Smooth muscle cell (in vitro differentiated cells): ENCODE data around the gene CAVIN2. TPM values are rescaled to one million over a fixed set of nuclear protein-coding genes. Genes with fewer than 3 reads are reported as not detected.

Experiments
- DNase-seq: peaks from one replicate; lab custom pipeline; 2025; ENCODE audit not compliant: unreplicated experiment; lab: John Stamatoyannopoulos, UW
- H2AFZ ChIP-seq: fragments of 200-600 bp; sonication (generic); 2 replicates; pipeline ENCODE4 v1.6.0; 2016; ENCODE audit warnings: antibody characterized with exemption, low read depth, mild to moderate bottlenecking
- H3F3A ChIP-seq: fragments of 200-600 bp; sonication (generic); 2 replicates; pipeline ENCODE4 v1.6.0; 2017; ENCODE audit warnings: antibody characterized with exemption, low read depth
- H3K27ac ChIP-seq: fragments of 200-600 bp; sonication (generic); 2 replicates; pipeline ENCODE4 v1.5.1; 2016; ENCODE audit warnings: low read depth, mild to moderate bottlenecking
- H3K27me3 ChIP-seq: fragments of 200-600 bp; sonication (generic); 2 replicates; pipeline ENCODE4 v1.6.1; 2016; ENCODE audit warnings: low read depth, mild to moderate bottlenecking
- H3K36me3 ChIP-seq: fragments of 200-600 bp; sonication (generic); 2 replicates; pipeline ENCODE4 v1.5.1; 2016; ENCODE audit warnings: low read depth
- H3K4me1 ChIP-seq: fragments of 200-600 bp; sonication (generic); 2 replicates; pipeline ENCODE4 v1.5.1; 2016; ENCODE audit warnings: low read depth
- H3K4me2 ChIP-seq: fragments of 200-600 bp; sonication (generic); 2 replicates; pipeline ENCODE4 v1.6.0; 2016; ENCODE audit warnings: mild to moderate bottlenecking
- H3K4me3 ChIP-seq: fragments of 200-600 bp; sonication (generic); 2 replicates; pipeline ENCODE4 v1.5.1; 2016; ENCODE audit warnings: mild to moderate bottlenecking
- H3K79me2 ChIP-seq: fragments of 200-600 bp; sonication (generic); 2 replicates; pipeline ENCODE4 v1.6.0; 2016; ENCODE audit warnings: low read depth, mild to moderate bottlenecking
- H3K9ac ChIP-seq: fragments of 200-600 bp; sonication (generic); 2 replicates; pipeline ENCODE4 v1.6.0; 2016; ENCODE audit warnings: low read depth
- H3K9me3 ChIP-seq: fragments of 200-600 bp; sonication (generic); replicated peaks from 2 replicates; pipeline ENCODE4 v1.5.1; 2016; ENCODE audit warnings: low read depth
- H4K20me1 ChIP-seq: fragments of 200-600 bp; sonication (generic); 2 replicates; pipeline ENCODE4 v1.6.0; 2016; ENCODE audit warnings: low read depth
- CTCF ChIP-seq: fragments of 200-600 bp; sonication (generic); IDR thresholded peaks from 2 replicates; pipeline ENCODE4 v1.5.1; 2017; ENCODE audit warnings: borderline replicate concordance, mild to moderate bottlenecking, antibody characterized with exemption; ENCODE audit not compliant: insufficient read depth, poor library complexity, severe bottlenecking
- WGBS: methylation state at CpG from one replicate; pipeline ENCODE4 v1.1.7; 2016; ENCODE audit warnings: low lambda C conversion rate; 5-methylcytosine and 5-hydroxymethylcytosine counted together
- polyA plus RNA-seq: library from polyadenylated mRNA; unstranded; fragments of >200 nt; fragmentation: Nextera tagmentation; extraction: Ambion mirVana; gene quantifications from 2 replicates; pipeline ENCODE4 v1.2.1, GENCODE V29; 2016
- total RNA-seq: library from RNA; depleted of rRNA; stranded (reverse); fragments of >200 nt; gene quantifications from 2 replicates; pipeline ENCODE4 v1.2.3, GENCODE V29; 2014

CAVIN2 gene
- total and polyA plus RNA-seq, 2 experiments from 2014 or later, result 0.13 TPM; not detected in 1

GRCh38 chr2:191844706-191845105, 2.2 kb downstream of the CAVIN2 start:
- Histone ChIP-seq H3K27ac (peak overlapping the region; percentile 42), H3K4me2 (peak overlapping the region; percentile 58), H3K9ac (no peak overlapping the region), H3K4me1 (peaks cover 11% of the 10 kb centered on the region), H3K79me2 (no peaks in the 10 kb centered on the region), H3K36me3 (no peaks in the 10 kb centered on the region), H3K9me3 (no peaks in the 10 kb centered on the region), H3K4me3 (no peak overlapping the region), H3F3A (no peaks in the 10 kb centered on the region), H2AFZ (peak overlapping the region; percentile 72), H3K27me3 (no peaks in the 10 kb centered on the region), H4K20me1 (no peaks in the 10 kb centered on the region)
- WGBS, result 25% methylated on average over 1 of the region's 1 CpG
- DNase-seq, result no peak
- no peak for TF ChIP-seq CTCF

GRCh38 chr2:191840921-191841320, 6.0 kb downstream of the CAVIN2 start:
- Histone ChIP-seq H3K9ac (no peak overlapping the region), H3K4me2 (no peak overlapping the region), H3K36me3 (no peaks in the 10 kb centered on the region), H2AFZ (no peak overlapping the region), H3K79me2 (no peaks in the 10 kb centered on the region), H3K9me3 (no peaks in the 10 kb centered on the region), H3K4me3 (no peak overlapping the region), H4K20me1 (no peaks in the 10 kb centered on the region), H3F3A (no peaks in the 10 kb centered on the region), H3K27ac (no peak overlapping the region), H3K27me3 (no peaks in the 10 kb centered on the region), H3K4me1 (peaks cover 11% of the 10 kb centered on the region)
- no peak for TF ChIP-seq CTCF
- DNase-seq, result no peak
- 87% methylated on average over 2 of the region's 2 CpGs for WGBS

- no peak overlapping the region for H3K9ac ChIP-seq
- H3K4me1 ChIP-seq, result peaks cover 9% of the 10 kb centered on the region
- no peak overlapping the region for H2AFZ ChIP-seq
- no peak overlapping the region for H3K4me2 ChIP-seq
- no peak overlapping the region for H3K4me3 ChIP-seq
- H4K20me1 ChIP-seq, result no peaks in the 10 kb centered on the region
- H3K27me3 ChIP-seq, result no peaks in the 10 kb centered on the region
- H3K27ac ChIP-seq, result no peak overlapping the region
- no peaks in the 10 kb centered on the region for H3K79me2 ChIP-seq
- 84% methylated on average over 7 of the region's 7 CpGs for WGBS
- DNase-seq, result no peak
- TF ChIP-seq CTCF, result no peak
- no peaks in the 10 kb centered on the region for H3F3A ChIP-seq
- H3K9me3 ChIP-seq, result no peaks in the 10 kb centered on the region
- no peaks in the 10 kb centered on the region for H3K36me3 ChIP-seq
These were observed 6.7 kb downstream of the CAVIN2 start for GRCh38 chr2:191839918-191840804.
